HEK293 (cell line): ENCODE measurements around the gene SPRED2.

Experiments used
- ATF2 ChIP-seq: fragments of 450-650 bp; formaldehyde crosslinking; IDR thresholded peaks from 2 replicates; pipeline ENCODE4 v1.5.1; 2016; ENCODE audit warnings: missing biosample characterization, missing genetic modification characterization, low read depth
- BCL6B ChIP-seq: fragments of 450-650 bp; formaldehyde crosslinking; IDR thresholded peaks from 2 replicates; pipeline ENCODE4 v1.5.1; 2017; ENCODE audit warnings: missing biosample characterization, missing genetic modification characterization
- CTCF ChIP-seq: fragments of 450-650 bp; formaldehyde crosslinking; IDR thresholded peaks from 2 replicates; pipeline ENCODE4 v1.5.1; 2016; ENCODE audit warnings: missing biosample characterization, missing genetic modification characterization
- GFI1B ChIP-seq: fragments of 450-650 bp; formaldehyde crosslinking; IDR thresholded peaks from 2 replicates; pipeline ENCODE4 v1.5.1; 2016; ENCODE audit warnings: missing biosample characterization, missing genetic modification characterization
- GLIS1 ChIP-seq: fragments of 450-650 bp; formaldehyde crosslinking; IDR thresholded peaks from 2 replicates; pipeline ENCODE4 v1.5.1; 2016; ENCODE audit warnings: missing biosample characterization, missing genetic modification characterization
- HIC1 ChIP-seq: fragments of 450-650 bp; formaldehyde crosslinking; IDR thresholded peaks from 2 replicates; pipeline ENCODE4 v1.5.1; 2016; ENCODE audit warnings: missing biosample characterization, missing genetic modification characterization
- HOXA7 ChIP-seq: sonication (generic); formaldehyde crosslinking; IDR thresholded peaks from 2 replicates; pipeline ENCODE4 v1.8.1; 2022; ENCODE audit warnings: missing genetic modification reagents, borderline replicate concordance
- HOXC10 ChIP-seq: sonication (generic); formaldehyde crosslinking; IDR thresholded peaks from 2 replicates; pipeline ENCODE4 v1.8.1; 2023; ENCODE audit warnings: mild to moderate bottlenecking, missing genetic modification reagents
- HOXD13 ChIP-seq: sonication (generic); formaldehyde crosslinking; IDR thresholded peaks from 2 replicates; pipeline ENCODE4 v1.8.0; 2022; ENCODE audit warnings: missing genetic modification reagents, borderline replicate concordance
- KLF1 ChIP-seq: fragments of 450-650 bp; formaldehyde crosslinking; IDR thresholded peaks from 2 replicates; pipeline ENCODE4 v1.5.1; 2016; ENCODE audit warnings: missing biosample characterization, missing genetic modification characterization
- MEIS1 ChIP-seq: sonication (generic); formaldehyde crosslinking; IDR thresholded peaks from 2 replicates; pipeline ENCODE4 v1.8.1; 2022; ENCODE audit warnings: missing genetic modification reagents, mild to moderate bottlenecking, borderline replicate concordance
- OSR2 ChIP-seq: fragments of 450-650 bp; formaldehyde crosslinking; IDR thresholded peaks from 2 replicates; pipeline ENCODE4 v1.5.1; 2016; ENCODE audit warnings: missing biosample characterization, missing genetic modification characterization
- PRDM1 ChIP-seq: fragments of 450-650 bp; formaldehyde crosslinking; IDR thresholded peaks from 2 replicates; pipeline ENCODE4; 2016; ENCODE audit warnings: missing biosample characterization, missing genetic modification characterization
- PRDM6 ChIP-seq: fragments of 450-650 bp; formaldehyde crosslinking; IDR thresholded peaks from 2 replicates; pipeline ENCODE4 v1.5.1; 2017; ENCODE audit warnings: missing biosample characterization, missing genetic modification characterization
- ZBTB7A ChIP-seq: fragments of 450-650 bp; formaldehyde crosslinking; IDR thresholded peaks from 2 replicates; pipeline ENCODE4 v1.5.1; 2016; ENCODE audit warnings: low read depth, missing biosample characterization, missing genetic modification characterization
- ZIC2 ChIP-seq: fragments of 450-650 bp; formaldehyde crosslinking; IDR thresholded peaks from 2 replicates; pipeline ENCODE4 v1.5.1; 2016; ENCODE audit warnings: missing biosample characterization, missing genetic modification characterization
- ZNF112 ChIP-seq: fragments of 450-650 bp; formaldehyde crosslinking; IDR thresholded peaks from 2 replicates; pipeline ENCODE4 v1.5.0; 2017; ENCODE audit warnings: missing biosample characterization, missing genetic modification characterization
- ZNF133 ChIP-seq: fragments of 450-650 bp; formaldehyde crosslinking; IDR thresholded peaks from 2 replicates; pipeline ENCODE4 v1.5.1; 2016; ENCODE audit warnings: missing biosample characterization, missing genetic modification characterization
- ZNF140 ChIP-seq: fragments of 450-650 bp; formaldehyde crosslinking; IDR thresholded peaks from 2 replicates; pipeline ENCODE4 v1.5.1; 2016; ENCODE audit warnings: missing biosample characterization, missing genetic modification characterization
- ZNF214 ChIP-seq: fragments of 450-650 bp; formaldehyde crosslinking; IDR thresholded peaks from 2 replicates; pipeline ENCODE4 v1.5.1; 2017; ENCODE audit warnings: missing biosample characterization, mild to moderate bottlenecking, missing genetic modification characterization, borderline replicate concordance
- ZNF24 ChIP-seq: fragments of 450-650 bp; formaldehyde crosslinking; IDR thresholded peaks from 2 replicates; pipeline ENCODE4 v1.5.1; 2016; ENCODE audit warnings: missing biosample characterization, missing genetic modification characterization
- ZNF248 ChIP-seq: fragments of 450-650 bp; formaldehyde crosslinking; IDR thresholded peaks from 2 replicates; pipeline ENCODE4 v1.5.1; 2017; ENCODE audit warnings: missing biosample characterization, missing genetic modification characterization
- ZNF292 ChIP-seq: fragments of 450-650 bp; formaldehyde crosslinking; IDR thresholded peaks from 2 replicates; pipeline ENCODE4 v1.5.1; 2016; ENCODE audit warnings: low read depth, missing biosample characterization, missing genetic modification characterization, borderline replicate concordance
- ZNF354C ChIP-seq: fragments of 450-650 bp; formaldehyde crosslinking; IDR thresholded peaks from 2 replicates; pipeline ENCODE4 v1.5.1; 2016; ENCODE audit warnings: missing biosample characterization, missing genetic modification characterization, low read depth, borderline replicate concordance
- ZNF366 ChIP-seq: fragments of 450-650 bp; formaldehyde crosslinking; conservative IDR thresholded peaks from 2 replicates; pipeline ENCODE4 v1.5.1; 2016; ENCODE audit warnings: missing biosample characterization, missing genetic modification characterization
- ZNF391 ChIP-seq: fragments of 450-650 bp; formaldehyde crosslinking; IDR thresholded peaks from 2 replicates; pipeline ENCODE4 v1.5.1; 2016; ENCODE audit warnings: low read depth, missing biosample characterization, missing genetic modification characterization, borderline replicate concordance
- ZNF473 ChIP-seq: fragments of 450-650 bp; formaldehyde crosslinking; IDR thresholded peaks from 2 replicates; pipeline ENCODE4 v1.5.1; 2017; ENCODE audit warnings: missing biosample characterization, missing genetic modification characterization
- ZNF560 ChIP-seq: fragments of 450-650 bp; formaldehyde crosslinking; IDR thresholded peaks from 2 replicates; pipeline ENCODE4 v1.5.1; 2017; ENCODE audit warnings: missing biosample characterization, missing genetic modification characterization, borderline replicate concordance
- ZNF571 ChIP-seq: fragments of 450-650 bp; formaldehyde crosslinking; IDR thresholded peaks from 2 replicates; pipeline ENCODE4 v1.5.0; 2017; ENCODE audit warnings: missing biosample characterization, missing genetic modification characterization
- ZNF585B ChIP-seq: fragments of 450-650 bp; formaldehyde crosslinking; IDR thresholded peaks from 2 replicates; pipeline ENCODE4 v1.5.1; 2016; ENCODE audit warnings: missing biosample characterization, missing genetic modification characterization
- ZNF629 ChIP-seq: fragments of 450-650 bp; formaldehyde crosslinking; IDR thresholded peaks from 2 replicates; pipeline ENCODE4 v1.5.1; 2017; ENCODE audit warnings: missing biosample characterization, missing genetic modification characterization
- ZNF654 ChIP-seq: fragments of 450-650 bp; formaldehyde crosslinking; IDR thresholded peaks from 2 replicates; pipeline ENCODE4 v1.5.1; 2016; ENCODE audit warnings: low read depth, missing biosample characterization, missing genetic modification characterization
- ZNF747 ChIP-seq: fragments of 450-650 bp; formaldehyde crosslinking; IDR thresholded peaks from 2 replicates; pipeline ENCODE4 v1.5.1; 2016; ENCODE audit warnings: missing biosample characterization, missing genetic modification characterization
- ZNF791 ChIP-seq: fragments of 450-650 bp; formaldehyde crosslinking; IDR thresholded peaks from 2 replicates; pipeline ENCODE4 v1.5.1; 2016; ENCODE audit warnings: missing biosample characterization, missing genetic modification characterization

The SPRED2 gene

GRCh38 chr2:65395621-65396347 lies 36.6 kb downstream of the SPRED2 start (continued):
- no peak for TF ChIP-seq ZNF473
- no peak for TF ChIP-seq ZNF791
- no peak for TF ChIP-seq HOXA7
- no peak for TF ChIP-seq ZNF112 (tag by site-specific recombination)
- no peak for TF ChIP-seq ZBTB7A (tag by site-specific recombination)
- TF ChIP-seq ZNF654 (tag by site-specific recombination): no peak
- peak; percentile 93 for TF ChIP-seq PRDM6 (tag by site-specific recombination)
- TF ChIP-seq ZNF24: no peak
- TF ChIP-seq ZNF571 (tag by site-specific recombination): no peak
- peak; percentile 68 for TF ChIP-seq OSR2 (tag by site-specific recombination)
- no peak for TF ChIP-seq CTCF (tag by site-specific recombination)
- no peak for TF ChIP-seq HOXC10 (CRISPR knock-in tag)
- no peak for TF ChIP-seq ZNF391 (tag by site-specific recombination)
- TF ChIP-seq BCL6B: no peak
- no peak for TF ChIP-seq ZNF133
- no peak for TF ChIP-seq ATF2 (tag by site-specific recombination)
- TF ChIP-seq GFI1B: no peak
- 0 out of 2 replicates have a peak, but pooled peaks have one; percentile 29 for TF ChIP-seq ZNF366 (tag by site-specific recombination)
- no peak for TF ChIP-seq ZNF214 (tag by site-specific recombination)
- TF ChIP-seq ZNF747 (tag by site-specific recombination): no peak
- TF ChIP-seq MEIS1 (CRISPR knock-in tag): no peak
- TF ChIP-seq HIC1 (tag by site-specific recombination): peak; percentile 60
- TF ChIP-seq KLF1: no peak
- TF ChIP-seq HOXD13 (CRISPR knock-in tag): no peak
- TF ChIP-seq GLIS1 (tag by site-specific recombination): no peak
- TF ChIP-seq ZNF585B (tag by site-specific recombination): no peak
- TF ChIP-seq ZNF292 (tag by site-specific recombination): no peak
- no peak for TF ChIP-seq ZNF248
- peak; percentile 71 for TF ChIP-seq ZNF629 (tag by site-specific recombination)
- TF ChIP-seq ZNF560 (tag by site-specific recombination): no peak
- TF ChIP-seq ZNF140: no peak
- TF ChIP-seq ZNF354C (tag by site-specific recombination): no peak
- peak; percentile 61 for TF ChIP-seq ZIC2 (tag by site-specific recombination)
- no peak for TF ChIP-seq PRDM1 (tag by site-specific recombination)
